GM12873 (cell line): Measurements from ENCODE around the gene N4BP2.

Experiments
- CTCF ChIP-seq: IDR thresholded peaks from 2 replicates; pipeline ENCODE4 v1.5.1; 2012; ENCODE audit warnings: low read depth, mild to moderate bottlenecking, moderate library complexity, low read length, control low read depth; ENCODE audit not compliant: insufficient read depth; ENCODE audit errors: missing control alignments

N4BP2 gene

GRCh38 chr4:40056716-40057585 lies at the start of gene N4BP2:
Gene N4BP2, plus strand, starts transcription at chr4:40056850. Its CDS starts 40,491 bp downstream, at chr4:40097341.
- TF ChIP-seq CTCF, result peak; percentile 75

- TF ChIP-seq CTCF, result no peak
Measured at GRCh38 chr4:40016007-40016406, 40.6 kb upstream of the N4BP2 start.

DNA sequence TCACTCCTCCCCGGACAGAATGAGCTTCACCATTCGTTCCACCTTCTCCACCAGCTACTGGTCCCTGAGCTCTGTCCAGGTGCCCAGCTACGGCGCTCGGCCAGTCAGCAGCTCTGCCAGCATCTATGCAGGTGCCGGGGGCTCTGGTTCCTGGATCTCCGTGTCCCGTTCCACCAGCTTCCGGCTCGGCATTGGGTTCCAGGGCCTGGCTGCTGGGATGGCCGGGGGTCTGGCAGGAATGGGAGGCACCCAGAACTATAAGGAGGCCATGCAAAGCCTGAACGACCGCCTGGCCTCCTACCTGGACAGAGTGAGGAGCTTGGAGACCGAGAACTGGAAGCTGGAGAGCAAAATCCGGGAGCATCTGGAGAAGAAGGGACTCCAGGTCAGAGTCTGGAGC lies 36.4 kb upstream of the N4BP2 start:
- TF ChIP-seq CTCF, result no peak

- TF ChIP-seq CTCF, result no peak
Measured at GRCh38 chr4:40032785-40033184, 23.9 kb upstream of the N4BP2 start.

- TF ChIP-seq CTCF, result no peak
Measured at GRCh38 chr4:40033613-40034012, 23.0 kb upstream of the N4BP2 start.

DNA sequence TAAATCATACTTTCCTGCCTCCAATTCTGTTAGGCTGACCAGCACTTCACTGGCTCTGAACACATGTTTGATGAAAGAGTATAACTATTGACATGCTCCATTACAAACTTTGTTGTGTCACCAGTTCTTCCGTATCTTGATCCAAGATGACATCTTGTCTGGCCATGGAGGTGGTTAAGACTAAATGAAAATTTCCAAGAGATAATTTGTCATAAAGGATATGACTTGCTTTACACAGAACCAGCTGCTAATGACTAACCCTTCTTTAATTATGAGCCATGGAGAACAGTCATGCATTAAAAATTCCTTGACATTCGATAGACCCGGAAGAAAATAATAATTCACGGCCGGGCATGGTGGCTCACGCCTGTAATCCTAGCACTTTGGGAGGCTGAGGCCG lies 17.7 kb upstream of the N4BP2 start:
- no peak for TF ChIP-seq CTCF

- no peak for TF ChIP-seq CTCF
Measured at GRCh38 chr4:40040908-40041307, 15.7 kb upstream of the N4BP2 start.
